Thoracic aorta (tissue), 2 donors: ENCODE results near the gene TOMM40L. TPM values are rescaled to one million over a fixed set of nuclear protein-coding genes. Genes with fewer than 3 reads are reported as not detected.

Source experiments
- ATAC-seq: fragments of 150-250 bp; one replicate; pipeline ENCODE4 v1.8.0; 2017; ENCODE audit warnings: low read depth; ENCODE audit not compliant: insufficient number of reproducible peaks, low FRiP score
- DNase-seq: peaks from one replicate; pipeline ENCODE4 v3.0.0-alpha.2; 2020; ENCODE audit warnings: low spot score
- H3K27ac ChIP-seq, 2 donors: fragments of 200-600 bp; sonication (generic); 1 replicate in 1 of 2; 2 replicates in 1 of 2; pipeline ENCODE4 v1.5.1; 2016; ENCODE audit warnings: mild to moderate bottlenecking in 2 of 2, moderate library complexity in 2 of 2
- H3K27me3 ChIP-seq: fragments of 200-600 bp; sonication (generic); replicated peaks from 2 replicates; pipeline ENCODE4 v1.6.0; 2016; ENCODE audit warnings: mild to moderate bottlenecking; ENCODE audit not compliant: insufficient read depth
- H3K36me3 ChIP-seq: fragments of 200-600 bp; sonication (generic); one replicate; pipeline ENCODE4 v1.5.1; 2016
- H3K4me1 ChIP-seq, 2 donors: fragments of 200-600 bp; sonication (generic); 1 replicate in 1 of 2; 2 replicates in 1 of 2; pipeline versions ENCODE4 v1.5.1 to v1.6.0; 2016; ENCODE audit warnings: low read depth in 2 of 2, mild to moderate bottlenecking in 1 of 2; ENCODE audit not compliant: control insufficient read depth in 1 of 2
- H3K4me3 ChIP-seq: fragments of 200-600 bp; sonication (generic); 2 replicates; pipeline ENCODE4 v1.5.1; 2016; ENCODE audit warnings: mild to moderate bottlenecking
- H3K9me3 ChIP-seq: fragments of 200-600 bp; sonication (generic); 2 replicates; pipeline ENCODE4 v1.5.1; 2016
- total RNA-seq, 2 donors: library from RNA; depleted of rRNA; stranded (reverse); fragments of >200 nt; gene quantifications; one replicate each; pipeline versions ENCODE4 v1.1.0 to v1.2.3, GENCODE V29; 2016
- TF ChIP-seq, protein P1 (sequence below): fragments of 200-600 bp; sonication (generic); IDR thresholded peaks from one replicate; pipeline ENCODE4 v1.5.1; 2019; ENCODE audit warnings: antibody characterized with exemption

Gene TOMM40L
- total RNA-seq, 2 donors from 2014 or later: 12.8 to 13.4 TPM

DNA sequence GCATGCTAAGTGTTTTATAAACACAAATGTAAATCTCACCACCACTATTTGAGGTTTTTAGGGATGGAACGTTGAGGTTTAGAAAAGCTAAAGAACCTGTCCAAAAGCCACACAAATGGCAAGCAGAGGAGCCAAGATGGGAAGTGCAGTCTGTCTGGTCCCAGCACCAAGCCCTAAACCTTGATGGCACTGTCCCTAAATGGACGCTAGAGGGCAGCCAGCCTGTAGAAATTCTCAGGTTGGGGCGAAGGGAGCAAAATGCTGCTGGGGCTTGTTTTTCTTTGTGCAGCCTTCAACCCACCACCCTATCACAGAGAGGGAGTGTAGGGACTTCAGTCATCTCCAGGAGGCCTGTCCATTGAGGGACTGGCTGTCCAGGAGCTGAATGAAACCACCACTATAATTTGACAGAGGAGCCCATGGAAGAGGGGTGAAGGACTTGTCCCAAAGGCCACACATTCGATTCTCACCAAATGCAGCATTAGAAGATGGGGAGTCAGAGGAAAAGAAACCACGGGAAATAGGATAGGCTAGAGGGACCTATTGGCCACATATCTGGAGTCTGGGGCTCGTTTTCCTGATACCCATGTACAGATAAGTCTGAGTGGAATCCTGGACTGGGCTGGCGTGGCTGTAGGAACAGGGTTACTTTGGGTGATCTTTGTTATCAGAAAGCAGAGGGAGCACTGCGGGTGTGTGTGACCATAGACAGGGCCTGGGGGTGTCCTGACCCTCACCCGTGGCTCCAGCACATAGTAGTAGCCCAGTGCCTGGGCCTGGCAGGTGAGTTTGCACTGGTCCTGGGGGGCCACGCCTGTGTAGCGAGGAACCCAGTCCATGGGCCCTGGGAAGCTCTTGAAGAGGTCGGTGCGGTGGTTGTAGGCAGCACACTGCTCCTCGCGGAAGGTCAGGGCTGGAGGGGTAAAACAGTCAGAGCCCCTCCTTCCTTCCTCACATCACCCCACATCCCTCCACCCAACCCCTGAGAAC, 33.1 kb upstream of the TOMM40L start:
- Histone ChIP-seq H3K27me3 (no peaks in the 10 kb centered on the region), H3K36me3 (no peaks in the 10 kb centered on the region), H3K9me3 (no peaks in the 10 kb centered on the region), H3K27ac (no peak overlapping the region), H3K4me1 (peaks cover 0 to under 1% of the 10 kb centered on the region in 2 donors), H3K4me3 (no peak overlapping the region)
- TF ChIP-seq, protein P1, sequence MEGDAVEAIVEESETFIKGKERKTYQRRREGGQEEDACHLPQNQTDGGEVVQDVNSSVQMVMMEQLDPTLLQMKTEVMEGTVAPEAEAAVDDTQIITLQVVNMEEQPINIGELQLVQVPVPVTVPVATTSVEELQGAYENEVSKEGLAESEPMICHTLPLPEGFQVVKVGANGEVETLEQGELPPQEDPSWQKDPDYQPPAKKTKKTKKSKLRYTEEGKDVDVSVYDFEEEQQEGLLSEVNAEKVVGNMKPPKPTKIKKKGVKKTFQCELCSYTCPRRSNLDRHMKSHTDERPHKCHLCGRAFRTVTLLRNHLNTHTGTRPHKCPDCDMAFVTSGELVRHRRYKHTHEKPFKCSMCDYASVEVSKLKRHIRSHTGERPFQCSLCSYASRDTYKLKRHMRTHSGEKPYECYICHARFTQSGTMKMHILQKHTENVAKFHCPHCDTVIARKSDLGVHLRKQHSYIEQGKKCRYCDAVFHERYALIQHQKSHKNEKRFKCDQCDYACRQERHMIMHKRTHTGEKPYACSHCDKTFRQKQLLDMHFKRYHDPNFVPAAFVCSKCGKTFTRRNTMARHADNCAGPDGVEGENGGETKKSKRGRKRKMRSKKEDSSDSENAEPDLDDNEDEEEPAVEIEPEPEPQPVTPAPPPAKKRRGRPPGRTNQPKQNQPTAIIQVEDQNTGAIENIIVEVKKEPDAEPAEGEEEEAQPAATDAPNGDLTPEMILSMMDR: peak; percentile 82
- ATAC-seq (peak; percentile 21), DNase-seq (no peak)

DNA sequence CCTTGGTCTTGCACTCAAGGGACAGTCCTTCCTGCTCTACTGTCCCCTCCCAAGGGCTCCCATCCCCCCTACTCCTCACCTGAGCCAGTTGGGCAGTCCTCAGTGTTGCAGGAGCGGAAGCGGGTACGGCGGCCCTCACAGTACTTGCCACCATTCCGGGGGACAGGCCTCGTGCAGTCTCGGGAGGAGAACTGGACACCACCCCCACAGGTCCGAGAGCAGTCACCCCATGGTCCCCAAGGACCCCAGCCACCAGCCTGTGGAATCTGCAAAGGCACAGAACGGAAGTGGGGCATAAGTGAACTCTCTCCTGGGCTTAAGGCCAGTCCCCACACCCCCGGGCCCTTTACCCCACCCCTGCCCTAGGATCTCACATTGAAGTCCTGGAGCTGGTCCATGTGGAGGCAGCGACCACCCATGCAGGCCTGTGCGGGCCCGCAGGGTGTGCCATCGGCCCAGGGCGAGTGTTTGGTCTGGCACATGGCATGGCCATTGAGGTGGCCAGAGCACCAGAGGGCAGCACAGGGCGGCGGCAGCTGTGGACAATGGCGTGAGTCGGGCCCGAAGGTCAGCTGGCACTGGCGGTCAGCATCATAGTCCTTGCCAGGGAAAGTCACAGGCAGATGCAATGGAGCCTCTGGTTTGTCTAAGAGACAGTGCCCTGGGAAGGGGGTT, 32.2 kb upstream of the TOMM40L start:
- Histone ChIP-seq H3K36me3 (no peaks in the 10 kb centered on the region), H3K9me3 (no peaks in the 10 kb centered on the region), H3K4me3 (no peak overlapping the region), H3K27ac (no peak overlapping the region), H3K27me3 (no peaks in the 10 kb centered on the region), H3K4me1 (peaks cover 0 to 7% of the 10 kb centered on the region in 2 donors)
- TF ChIP-seq, protein P1: no peak
- no peak for ATAC-seq
- no peak for DNase-seq

DNA sequence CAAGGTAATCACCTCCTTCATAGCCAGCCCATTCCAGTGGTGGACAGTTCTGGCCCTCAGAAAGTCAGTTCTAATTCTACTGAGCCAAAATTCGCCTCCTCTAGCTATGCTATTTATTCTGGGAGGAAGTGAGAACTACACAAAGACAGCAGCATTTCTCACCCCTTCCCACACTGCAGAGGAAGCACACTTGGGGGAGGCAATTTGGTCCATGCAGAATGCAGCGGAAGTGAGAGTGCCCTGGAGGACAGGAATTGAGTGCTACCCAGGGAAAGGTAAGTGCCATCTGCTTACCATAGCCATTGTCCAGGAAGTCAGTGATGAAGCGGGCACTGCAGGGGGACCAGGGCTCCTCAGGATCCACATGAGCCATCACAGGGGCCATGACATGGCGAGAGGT, 30.7 kb upstream of the TOMM40L start:
- no peak overlapping the region for H3K27ac ChIP-seq
- no peak for DNase-seq
- no peaks in the 10 kb centered on the region for H3K9me3 ChIP-seq
- TF ChIP-seq, protein P1: no peak
- no peak for ATAC-seq
- no peak overlapping the region for H3K4me3 ChIP-seq
- H3K36me3 ChIP-seq: no peaks in the 10 kb centered on the region
- H3K4me1 ChIP-seq: peaks cover 0 to 8% of the 10 kb centered on the region in 2 donors
- no peaks in the 10 kb centered on the region for H3K27me3 ChIP-seq

DNA sequence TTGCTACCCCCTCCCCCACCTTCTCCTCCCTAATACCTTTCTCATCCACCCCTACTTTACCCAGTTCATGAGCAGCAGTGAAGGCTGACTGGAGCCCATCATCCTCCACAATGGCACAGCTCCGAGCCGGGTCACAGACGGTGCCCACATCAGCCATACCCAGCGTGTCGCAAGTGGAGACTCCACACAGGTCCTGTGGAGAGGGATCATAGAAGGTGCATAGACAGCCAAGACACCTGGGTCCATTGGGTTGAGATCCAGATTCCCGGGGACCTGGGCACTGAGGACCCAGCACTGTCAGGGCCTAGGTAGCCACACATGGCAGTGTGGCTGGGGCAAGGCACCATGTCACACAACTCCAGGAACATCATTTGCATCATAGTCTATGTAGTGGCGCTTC, 29.7 kb upstream of the TOMM40L start:
- H3K4me1 ChIP-seq: peaks cover 1 to 17% of the 10 kb centered on the region in 2 donors
- TF ChIP-seq, protein P1: no peak
- no peak for DNase-seq
- no peak overlapping the region for H3K27ac ChIP-seq
- H3K36me3 ChIP-seq: no peaks in the 10 kb centered on the region
- ATAC-seq: no peak
- H3K4me3 ChIP-seq: no peak overlapping the region
- no peaks in the 10 kb centered on the region for H3K9me3 ChIP-seq
- no peaks in the 10 kb centered on the region for H3K27me3 ChIP-seq
